Measurements from ENCODE around the gene KDM1B. TPM values are rescaled to one million over a fixed set of nuclear protein-coding genes. Genes with fewer than 3 reads are reported as not detected.
A peak's percentile ranks its signal among the peaks of the same experiment; 100 is the strongest.

KDM1B gene
- total RNA-seq, 4 donors from 2014 or later = 14.5 to 29.9 (median 26.0) TPM

- intact Hi-C loops (cut with DNase I; ENCODE audit: low total_unique reads) = no loop called here
- ATAC-seq = no peak
- Histone ChIP-seq H3K4me3 (no peak overlapping the region), H3K4me1 (peaks cover 11 to 12% of the 10 kb centered on the region in 2 donors), H3K9me3 (no peaks in the 10 kb centered on the region), H3K27ac (no peak overlapping the region), H3K36me3 (no peaks in the 10 kb centered on the region), H3K27me3 (no peaks in the 10 kb centered on the region)
- TF ChIP-seq POLR2A (IDR thresholded peaks at IDR 0.05) (no peak), CTCF (IDR thresholded peaks at IDR 0.05 in 4 of 5, conservative IDR thresholded peaks at IDR 0.05 in 1 of 5) (no peak)
- in situ Hi-C loops (cut with MboI; ENCODE audit: low sequenced_read_pairs in 4 of 4) = loop anchor here (10.0 to 25.0 kb wide), 4 partner anchors 122 to 955 kb away; no protein-coding TSS in a partner anchor
- no peak for DNase-seq
Measured at GRCh38 chr6:18117136-18117535, 38.1 kb upstream of the KDM1B start.

GRCh38 chr6:18118330-18118729, 36.9 kb upstream of the KDM1B start:
- H3K4me1 ChIP-seq = peaks cover 12 to 20% of the 10 kb centered on the region in 2 donors
- no peak for ATAC-seq
- no peak overlapping the region for H3K27ac ChIP-seq
- in situ Hi-C loops (cut with MboI; ENCODE audit: low sequenced_read_pairs in 4 of 4) = loop anchor here (10.0 to 25.0 kb wide), 4 partner anchors 124 to 956 kb away; no protein-coding TSS in a partner anchor
- intact Hi-C loops (cut with DNase I; ENCODE audit: low total_unique reads) = no loop called here
- DNase-seq = no peak
- H3K36me3 ChIP-seq = no peaks in the 10 kb centered on the region
- H3K27me3 ChIP-seq = no peaks in the 10 kb centered on the region
- TF ChIP-seq CTCF (IDR thresholded peaks at IDR 0.05 in 4 of 5, conservative IDR thresholded peaks at IDR 0.05 in 1 of 5) = no peak
- TF ChIP-seq POLR2A (IDR thresholded peaks at IDR 0.05) = no peak
- H3K4me3 ChIP-seq = no peak overlapping the region
- H3K9me3 ChIP-seq = no peaks in the 10 kb centered on the region

GRCh38 chr6:18119236-18119635, 36.0 kb upstream of the KDM1B start:
- TF ChIP-seq POLR2A (IDR thresholded peaks at IDR 0.05) = no peak
- no peak for TF ChIP-seq CTCF (IDR thresholded peaks at IDR 0.05 in 4 of 5, conservative IDR thresholded peaks at IDR 0.05 in 1 of 5)
- peaks cover 12 to 20% of the 10 kb centered on the region in 2 donors for H3K4me1 ChIP-seq
- no peak overlapping the region for H3K4me3 ChIP-seq
- no peak for DNase-seq
- no peaks in the 10 kb centered on the region for H3K9me3 ChIP-seq
- ATAC-seq = no peak
- H3K27me3 ChIP-seq = no peaks in the 10 kb centered on the region
- no peaks in the 10 kb centered on the region for H3K36me3 ChIP-seq
- no peak overlapping the region for H3K27ac ChIP-seq
- intact Hi-C loops (cut with DNase I; ENCODE audit: low total_unique reads) = no loop called here
- in situ Hi-C loops (cut with MboI; ENCODE audit: low sequenced_read_pairs in 4 of 4) = loop anchor here (10.0 to 25.0 kb wide), 4 partner anchors 124 to 957 kb away; no protein-coding TSS in a partner anchor

- DNase-seq = peak in 1 of 2 donors; percentile 13
- no peaks in the 10 kb centered on the region for H3K27me3 ChIP-seq
- no peaks in the 10 kb centered on the region for H3K9me3 ChIP-seq
- peaks cover 12 to 20% of the 10 kb centered on the region in 2 donors for H3K4me1 ChIP-seq
- intact Hi-C loops (cut with DNase I; ENCODE audit: low total_unique reads) = loop anchor here (1.0 to 5.0 kb wide), 7 partner anchors 19 to 965 kb away; partner anchors contain the start of gene KIF13A
- peak overlapping the region; percentile 62 to 97 (median 68) for H3K4me3 ChIP-seq
- no peaks in the 10 kb centered on the region for H3K36me3 ChIP-seq
- TF ChIP-seq POLR2A (IDR thresholded peaks at IDR 0.05) = no peak
- no peak for TF ChIP-seq CTCF (IDR thresholded peaks at IDR 0.05 in 4 of 5, conservative IDR thresholded peaks at IDR 0.05 in 1 of 5)
- in situ Hi-C loops (cut with MboI; ENCODE audit: low sequenced_read_pairs in 4 of 4) = loop anchor here in 3 of 4 donors (5.0 to 25.0 kb wide), 4 partner anchors 134 to 959 kb away; partner anchors contain the start of gene KIF13A (in 1 of the 3)
- peak overlapping the region; percentile 79 to 89 (median 86) for H3K27ac ChIP-seq
- peak in 1 of 2 donors; percentile 15 for ATAC-seq
Measured at GRCh38 chr6:18121580-18122127, 33.6 kb upstream of the KDM1B start.
